RWPE2 (cell line): ENCODE data around the gene FNTB.

Experiments
- ATAC-seq: fragments of 200-7000 bp; cut with Tn5 transposase; 3 replicates; pipeline ENCODE4 v1.9.1; 2021; ENCODE audit warnings: low read depth
- DNase-seq: peaks from one replicate; pipeline ENCODE4 v3.0.0-alpha.2; 2020; ENCODE audit warnings: low spot score
- H3K27ac ChIP-seq: fragments of 450-650 bp; 2 replicates; pipeline ENCODE4 v1.5.1; 2017; ENCODE audit warnings: mild to moderate bottlenecking; ENCODE audit not compliant: poor library complexity, severe bottlenecking
- H3K27me3 ChIP-seq: fragments of 250-450 bp; sonication (Bioruptor Pico); 2 replicates; pipeline ENCODE4 v1.5.1; 2021; ENCODE audit warnings: mild to moderate bottlenecking, moderate library complexity; ENCODE audit not compliant: insufficient read depth, poor library complexity, severe bottlenecking
- H3K36me3 ChIP-seq: fragments of 250-450 bp; sonication (Bioruptor Pico); 2 replicates; pipeline ENCODE4 v1.5.1; 2020; ENCODE audit warnings: low read depth, mild to moderate bottlenecking, moderate library complexity
- H3K4me1 ChIP-seq: fragments of 250-450 bp; sonication (Bioruptor Pico); 2 replicates; pipeline ENCODE4 v1.5.1; 2021; ENCODE audit warnings: mild to moderate bottlenecking, moderate library complexity; ENCODE audit not compliant: insufficient read depth, poor library complexity, severe bottlenecking
- H3K4me3 ChIP-seq: fragments of 250-450 bp; sonication (Bioruptor Pico); 2 replicates; pipeline ENCODE4 v1.5.1; 2021; ENCODE audit warnings: mild to moderate bottlenecking, moderate library complexity; ENCODE audit not compliant: severe bottlenecking
- H3K9me3 ChIP-seq: fragments of 250-450 bp; sonication (Bioruptor Pico); 2 replicates; pipeline ENCODE4 v1.5.1; 2021; ENCODE audit warnings: mild to moderate bottlenecking, moderate library complexity; ENCODE audit not compliant: severe bottlenecking
- CTCF ChIP-seq: fragments of 450-650 bp; IDR thresholded peaks from one replicate; pipeline ENCODE4 v1.5.1; 2017; ENCODE audit warnings: mild to moderate bottlenecking, moderate library complexity; ENCODE audit not compliant: poor library complexity, severe bottlenecking

FNTB gene

GRCh38 chr14:64992328-64992885 lies 5.7 kb downstream of the FNTB start:
- no peak for ATAC-seq
- no peak overlapping the region for H3K27ac ChIP-seq

GRCh38 chr14:64993266-64993930 lies 6.7 kb downstream of the FNTB start:
- TF ChIP-seq CTCF, result no peak
- Histone ChIP-seq H3K36me3 (no peaks in the 10 kb centered on the region; the same call in 1 of the 2 replicates), H3K9me3 (no peaks in the 10 kb centered on the region), H3K27ac (no peak overlapping the region), H3K4me1 (peaks cover 13% of the 10 kb centered on the region), H3K4me3 (no peak overlapping the region), H3K27me3 (no peaks in the 10 kb centered on the region)
- DNase-seq, result no peak
- ATAC-seq, result no peak

More at GRCh38 chr14:64992328-64992885, 5.7 kb downstream of the FNTB start:
- no peak overlapping the region for H3K4me3 ChIP-seq
- H3K27me3 ChIP-seq, result no peaks in the 10 kb centered on the region
- H3K4me1 ChIP-seq, result peaks cover 7% of the 10 kb centered on the region
- no peak for DNase-seq
- no peaks in the 10 kb centered on the region; the same call in 1 of the 2 replicates for H3K36me3 ChIP-seq
- no peak for TF ChIP-seq CTCF
- no peaks in the 10 kb centered on the region for H3K9me3 ChIP-seq

- Histone ChIP-seq H3K27ac (no peak overlapping the region), H3K9me3 (no peaks in the 10 kb centered on the region), H3K36me3 (no peaks in the 10 kb centered on the region; the same call in 1 of the 2 replicates), H3K27me3 (no peaks in the 10 kb centered on the region), H3K4me3 (no peak overlapping the region), H3K4me1 (peaks cover 21% of the 10 kb centered on the region)
- DNase-seq (no peak), ATAC-seq (no peak)
- no peak for TF ChIP-seq CTCF
These were observed 7.8 kb downstream of the FNTB start for GRCh38 chr14:64994540-64994939.

- no peak overlapping the region for H3K27ac ChIP-seq
- no peak overlapping the region for H3K4me3 ChIP-seq
- no peak for ATAC-seq
- peaks cover 21% of the 10 kb centered on the region for H3K4me1 ChIP-seq
- no peaks in the 10 kb centered on the region for H3K27me3 ChIP-seq
- no peaks in the 10 kb centered on the region; the same call in 1 of the 2 replicates for H3K36me3 ChIP-seq
- no peaks in the 10 kb centered on the region for H3K9me3 ChIP-seq
- DNase-seq, result no peak
- no peak for TF ChIP-seq CTCF
These were observed 8.6 kb downstream of the FNTB start for GRCh38 chr14:64995291-64995690.
